H9 (cell line): ENCODE measurements around the gene ITGB1BP1. TPM values are rescaled to one million over a fixed set of nuclear protein-coding genes. Genes with fewer than 3 reads are reported as not detected.

Source experiments
- DNase-seq: peaks from one replicate; pipeline ENCODE4 v3.0.0-alpha.2; 2017
- H2AFZ ChIP-seq: one replicate; pipeline ENCODE4 v1.6.1; 2013; ENCODE audit warnings: mild to moderate bottlenecking, low read length, control low read depth, moderate library complexity
- H2AK5ac ChIP-seq: 2 replicates; pipeline ENCODE4 v1.6.1; 2013; ENCODE audit warnings: low read length, control low read depth, mixed read lengths; ENCODE audit not compliant: insufficient read length
- H2BK120ac ChIP-seq: one replicate; pipeline ENCODE4 v1.6.1; 2013; ENCODE audit warnings: low read depth, mild to moderate bottlenecking, low read length, control low read depth, inconsistent platforms; ENCODE audit not compliant: poor library complexity, severe bottlenecking
- H2BK12ac ChIP-seq: 2 replicates; pipeline ENCODE4 v1.6.1; 2013; ENCODE audit warnings: low read length, control low read depth, mixed read lengths, low read depth; ENCODE audit not compliant: insufficient read length
- H2BK15ac ChIP-seq: 2 replicates; pipeline ENCODE4 v1.6.1; 2013; ENCODE audit warnings: low read depth, low read length, control low read depth
- H2BK20ac ChIP-seq: one replicate; pipeline ENCODE4 v1.6.1; 2013; ENCODE audit warnings: low read depth, mild to moderate bottlenecking, low read length, control low read depth, inconsistent platforms; ENCODE audit not compliant: poor library complexity, severe bottlenecking
- H2BK5ac ChIP-seq: 2 replicates; pipeline ENCODE4 v1.6.1; 2013; ENCODE audit warnings: low read length, control low read depth, mixed read lengths; ENCODE audit not compliant: insufficient read length
- H3K14ac ChIP-seq: 2 replicates; pipeline ENCODE4 v1.6.1; 2013; ENCODE audit warnings: low read length, control low read depth; ENCODE audit not compliant: insufficient read depth
- H3K18ac ChIP-seq: 2 replicates; pipeline ENCODE4 v1.6.1; 2013; ENCODE audit warnings: low read depth, mild to moderate bottlenecking, mixed read lengths, low read length, control low read depth; ENCODE audit not compliant: insufficient read length
- H3K23ac ChIP-seq: 2 replicates; pipeline ENCODE4 v1.6.1; 2013; ENCODE audit warnings: low read length, control low read depth, mixed read lengths, low read depth; ENCODE audit not compliant: insufficient read length
- H3K23me2 ChIP-seq: 2 replicates; pipeline ENCODE4 v1.6.1; 2013; ENCODE audit warnings: low read depth, mild to moderate bottlenecking, mixed read lengths, low read length, control low read depth; ENCODE audit not compliant: insufficient read length, poor library complexity, severe bottlenecking
- H3K27ac ChIP-seq: 2 replicates; pipeline ENCODE4 v1.5.1; 2013; ENCODE audit warnings: low read length, control low read depth, mixed read lengths, low read depth; ENCODE audit not compliant: insufficient read length
- H3K27me3 ChIP-seq: 2 replicates; pipeline ENCODE4 v1.6.1; 2013; ENCODE audit warnings: low read length, control low read depth, inconsistent platforms; ENCODE audit not compliant: insufficient read depth
- H3K4ac ChIP-seq: 2 replicates; pipeline ENCODE4 v1.6.1; 2013; ENCODE audit warnings: low read depth, mild to moderate bottlenecking, control low read depth, inconsistent platforms, low read length, moderate library complexity
- H3K4me1 ChIP-seq: 2 replicates; pipeline ENCODE4 v1.6.1; 2013; ENCODE audit warnings: low read length, control low read depth, inconsistent platforms; ENCODE audit not compliant: insufficient read depth
- H3K4me2 ChIP-seq: 2 replicates; pipeline ENCODE4 v1.6.1; 2013; ENCODE audit warnings: low read length, control low read depth, mixed read lengths; ENCODE audit not compliant: insufficient read length, insufficient read depth
- H3K56ac ChIP-seq: 2 replicates; pipeline ENCODE4 v1.6.1; 2013; ENCODE audit warnings: low read depth, mild to moderate bottlenecking, mixed read lengths, low read length, control low read depth; ENCODE audit not compliant: insufficient read length
- H3K79me1 ChIP-seq: 2 replicates; pipeline ENCODE4 v1.6.1; 2013; ENCODE audit warnings: low read depth, mild to moderate bottlenecking, moderate library complexity, low read length, control low read depth, inconsistent platforms; ENCODE audit not compliant: insufficient read depth, poor library complexity, severe bottlenecking
- H3K79me2 ChIP-seq: 2 replicates; pipeline ENCODE4 v1.6.1; 2013; ENCODE audit warnings: low read length, control low read depth, inconsistent platforms; ENCODE audit not compliant: insufficient read depth
- H3K9ac ChIP-seq: 2 replicates; pipeline ENCODE4 v1.6.1; 2013; ENCODE audit warnings: low read length, control low read depth, mixed read lengths; ENCODE audit not compliant: insufficient read length; ENCODE audit errors: extremely low read depth
- H3K9me3 ChIP-seq: one replicate; pipeline ENCODE4 v1.6.1; 2013; ENCODE audit warnings: low read depth, low read length, inconsistent platforms; ENCODE audit not compliant: control insufficient read depth
- H3T11ph ChIP-seq: one replicate; pipeline ENCODE4 v1.6.1; 2013; ENCODE audit warnings: mild to moderate bottlenecking, low read length, control low read depth, inconsistent platforms
- H4K20me1 ChIP-seq: one replicate; pipeline ENCODE4 v1.6.1; 2013; ENCODE audit not compliant: control insufficient read depth, insufficient read length, insufficient read depth
- H4K5ac ChIP-seq: 2 replicates; pipeline ENCODE4 v1.6.1; 2013; ENCODE audit warnings: low read depth, mild to moderate bottlenecking, mixed read lengths, low read length, control low read depth; ENCODE audit not compliant: insufficient read length
- H4K8ac ChIP-seq: replicated peaks from 2 replicates; pipeline ENCODE4 v1.6.1; 2013; ENCODE audit warnings: low read length, control low read depth, mixed read lengths, low read depth; ENCODE audit not compliant: insufficient read length
- H4K91ac ChIP-seq: 2 replicates; pipeline ENCODE4 v1.6.1; 2013; ENCODE audit warnings: low read depth, mild to moderate bottlenecking, moderate library complexity, mixed read lengths, low read length, control low read depth; ENCODE audit not compliant: insufficient read length
- H3K27ac Mint-ChIP-seq, 3 experiments: 2 replicates in 2 of 3; 3 replicates in 1 of 3; pipeline ENCODE4 v1.8.0; 2020 to 2021; ENCODE audit warnings: mixed read lengths in 3 of 3, mild to moderate bottlenecking in 1 of 3, moderate library complexity in 1 of 3
- H3K27me3 Mint-ChIP-seq: 2 replicates; pipeline ENCODE4 v1.8.0; 2021; ENCODE audit warnings: low read depth, mild to moderate bottlenecking, moderate library complexity, mixed read lengths
- H3K36me3 Mint-ChIP-seq, 3 experiments: 2 replicates in 2 of 3; 3 replicates in 1 of 3; pipeline ENCODE4 v1.8.0; 2020 to 2021; ENCODE audit warnings: low read depth in 3 of 3, mixed read lengths in 3 of 3; ENCODE audit not compliant: insufficient read depth in 1 of 3
- H3K4me1 Mint-ChIP-seq, 2 experiments: 2 replicates each; pipeline ENCODE4 v1.8.0; 2020; ENCODE audit warnings: mixed read lengths in 2 of 2
- H3K4me3 Mint-ChIP-seq, 2 experiments: 2 replicates in 1 of 2; 3 replicates in 1 of 2; pipeline ENCODE4 v1.8.0; 2020 to 2021; ENCODE audit warnings: mild to moderate bottlenecking in 2 of 2, mixed read lengths in 2 of 2, moderate library complexity in 1 of 2
- H3K9me3 Mint-ChIP-seq, 2 experiments: 2 replicates in 1 of 2; 3 replicates in 1 of 2; pipeline ENCODE4 v1.8.0; 2020; ENCODE audit warnings: mild to moderate bottlenecking in 2 of 2, mixed read lengths in 2 of 2, moderate library complexity in 1 of 2
- WGBS: extraction: QIAGEN DNeasy Blood & Tissue Kit; methylation state at CpG from one replicate; pipeline ENCODE4 v1.1.7; 2013; ENCODE audit warnings: missing lambda C conversion rate, low lambda C conversion rate, mixed read lengths; ENCODE audit not compliant: insufficient read length; ENCODE audit errors: extremely low coverage; 5-methylcytosine and 5-hydroxymethylcytosine counted together
- total RNA-seq: library from RNA; stranded (reverse); gene quantifications from 2 replicates; pipeline ENCODE4 v1.2.1, GENCODE V29; 2021
- TF ChIP-seq, protein P1 (sequence below): fragments of 200-600 bp; sonication (generic); conservative IDR thresholded peaks from 3 replicates; pipeline ENCODE4 v1.8.0; 2021; ENCODE audit warnings: antibody characterized with exemption, mild to moderate bottlenecking

The ITGB1BP1 gene
- total RNA-seq, 1 experiment from 2014 or later, result 38.7 TPM

DNA sequence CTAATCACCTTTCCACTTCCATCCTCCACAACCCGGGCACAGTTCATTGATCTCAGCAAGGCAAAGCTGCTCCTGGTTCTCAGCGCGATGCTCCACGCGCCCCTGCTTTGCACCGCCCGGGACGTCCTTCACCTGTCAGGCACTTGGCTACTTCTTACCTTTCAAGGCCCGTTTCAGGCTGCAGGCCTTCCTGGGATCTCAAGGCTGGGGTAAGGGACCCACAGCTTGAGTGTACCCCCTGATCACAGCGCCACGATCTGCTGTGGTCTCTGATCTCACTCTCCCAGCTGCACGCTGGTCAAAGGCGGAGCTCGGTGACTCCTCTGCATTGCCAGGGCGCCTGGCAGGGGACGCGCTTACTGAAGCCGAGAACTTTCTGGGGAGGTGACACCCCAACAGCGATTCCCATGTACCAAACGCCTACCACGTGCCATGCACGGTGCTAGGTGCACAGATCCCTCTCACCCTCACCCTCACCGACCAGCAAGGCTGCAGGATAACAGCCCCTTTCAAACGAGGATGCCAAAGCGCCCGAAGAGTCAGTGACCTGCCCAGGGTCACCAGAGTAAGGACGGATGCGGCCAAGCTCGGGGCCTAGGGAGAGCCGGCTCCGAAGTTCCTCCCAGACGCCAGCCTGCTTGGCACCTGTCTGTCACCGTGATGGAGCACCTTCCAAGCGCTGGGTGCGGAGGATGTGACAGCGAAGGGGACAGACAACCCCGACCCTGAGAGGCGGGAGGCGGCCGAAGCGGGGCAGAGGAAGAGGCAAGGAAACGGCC is 818 bp downstream of the ITGB1BP1 start:
- Histone ChIP-seq H2BK5ac (no peak overlapping the region), H3K18ac (no peak overlapping the region), H3K23ac (no peak overlapping the region), H2AFZ (no peak overlapping the region), H4K20me1 (no peaks in the 10 kb centered on the region), H3K27me3 (no peaks in the 10 kb centered on the region), H2BK15ac (no peak overlapping the region), H4K91ac (no peak overlapping the region), H2BK120ac (no peak overlapping the region), H3K9ac (peak overlapping the region; percentile 50), H2BK12ac (no peak overlapping the region), H3K4me1 (no peaks in the 10 kb centered on the region), H3K9me3 (no peaks in the 10 kb centered on the region), H3K4me2 (peak overlapping the region; percentile 93), H3T11ph (no peak overlapping the region), H3K79me1 (no peaks in the 10 kb centered on the region), H3K23me2 (peaks cover 13% of the 10 kb centered on the region), H3K27ac (no peak overlapping the region), H3K56ac (no peak overlapping the region), H3K79me2 (peaks cover 2% of the 10 kb centered on the region; the same call in 1 of the 2 replicates), H2AK5ac (no peak overlapping the region), H3K4ac (no peak overlapping the region), H3K14ac (no peak overlapping the region), H4K5ac (no peak overlapping the region), H2BK20ac (no peak overlapping the region), H4K8ac (no peak overlapping the region)
- no CpG with 5 or more reads among the region's 42 CpGs for WGBS
- Mint-ChIP-seq H3K9me3 (no peaks in the 10 kb centered on the region), H3K27ac (no peak overlapping the region), H3K4me3 (peak overlapping the region in 1 of 2 experiments; percentile 91; a peak in 3 of 5 replicates), H3K27me3 (peaks cover 10% of the 10 kb centered on the region), H3K36me3 (no peaks in the 10 kb centered on the region; a peak in 1 of 7 replicates), H3K4me1 (peaks cover 9 to 11% of the 10 kb centered on the region in 2 experiments)
- DNase-seq, result peak; percentile 65
- TF ChIP-seq, protein P1, sequence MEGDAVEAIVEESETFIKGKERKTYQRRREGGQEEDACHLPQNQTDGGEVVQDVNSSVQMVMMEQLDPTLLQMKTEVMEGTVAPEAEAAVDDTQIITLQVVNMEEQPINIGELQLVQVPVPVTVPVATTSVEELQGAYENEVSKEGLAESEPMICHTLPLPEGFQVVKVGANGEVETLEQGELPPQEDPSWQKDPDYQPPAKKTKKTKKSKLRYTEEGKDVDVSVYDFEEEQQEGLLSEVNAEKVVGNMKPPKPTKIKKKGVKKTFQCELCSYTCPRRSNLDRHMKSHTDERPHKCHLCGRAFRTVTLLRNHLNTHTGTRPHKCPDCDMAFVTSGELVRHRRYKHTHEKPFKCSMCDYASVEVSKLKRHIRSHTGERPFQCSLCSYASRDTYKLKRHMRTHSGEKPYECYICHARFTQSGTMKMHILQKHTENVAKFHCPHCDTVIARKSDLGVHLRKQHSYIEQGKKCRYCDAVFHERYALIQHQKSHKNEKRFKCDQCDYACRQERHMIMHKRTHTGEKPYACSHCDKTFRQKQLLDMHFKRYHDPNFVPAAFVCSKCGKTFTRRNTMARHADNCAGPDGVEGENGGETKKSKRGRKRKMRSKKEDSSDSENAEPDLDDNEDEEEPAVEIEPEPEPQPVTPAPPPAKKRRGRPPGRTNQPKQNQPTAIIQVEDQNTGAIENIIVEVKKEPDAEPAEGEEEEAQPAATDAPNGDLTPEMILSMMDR, result no peak
